Activated CD4-positive, alpha-beta T cell treated with anti-CD3 and anti-CD28 coated beads, Interleukin-2, amount 50 U/mL, for 1 hour (primary cell): ENCODE results near the gene HYAL1.
"Not testable (repeated sequence)": the region's sequence is repeated elsewhere in the genome, so short reads cannot be mapped to it uniquely, and the experiment has no call there.

Experiments
- DNase-seq: peaks from one replicate; pipeline ENCODE4 v3.0.0-alpha.2; 2020

The HYAL1 gene

GRCh38 chr3:50318163-50318562 lies 14.8 kb upstream of the HYAL1 start:
- DNase-seq = no peak

DNA sequence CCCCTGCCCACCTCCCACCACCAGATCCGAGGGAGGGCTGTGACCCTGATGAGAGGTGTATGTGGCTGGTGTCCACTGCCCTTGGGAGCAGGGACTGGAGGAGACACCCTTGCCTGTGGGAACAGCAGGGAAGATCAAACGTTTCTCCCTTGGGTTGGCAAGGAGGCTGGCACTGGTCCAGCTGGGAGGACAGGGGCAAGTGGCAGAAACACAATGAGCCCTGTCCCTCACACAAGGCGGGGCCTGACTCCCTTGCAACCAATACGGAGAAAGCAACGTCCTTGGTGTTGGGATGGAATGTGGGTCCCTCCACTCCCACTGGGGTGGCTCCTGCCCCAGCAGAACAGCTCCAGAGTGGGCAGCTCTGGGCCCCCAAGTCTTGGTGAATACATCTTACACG lies 13.9 kb upstream of the HYAL1 start:
- no peak for DNase-seq

- DNase-seq = peak; percentile 73
Observed at GRCh38 chr3:50316657-50317242, 13.4 kb upstream of the HYAL1 start.

GRCh38 chr3:50314816-50315215 lies 11.4 kb upstream of the HYAL1 start:
- DNase-seq = no peak

DNA sequence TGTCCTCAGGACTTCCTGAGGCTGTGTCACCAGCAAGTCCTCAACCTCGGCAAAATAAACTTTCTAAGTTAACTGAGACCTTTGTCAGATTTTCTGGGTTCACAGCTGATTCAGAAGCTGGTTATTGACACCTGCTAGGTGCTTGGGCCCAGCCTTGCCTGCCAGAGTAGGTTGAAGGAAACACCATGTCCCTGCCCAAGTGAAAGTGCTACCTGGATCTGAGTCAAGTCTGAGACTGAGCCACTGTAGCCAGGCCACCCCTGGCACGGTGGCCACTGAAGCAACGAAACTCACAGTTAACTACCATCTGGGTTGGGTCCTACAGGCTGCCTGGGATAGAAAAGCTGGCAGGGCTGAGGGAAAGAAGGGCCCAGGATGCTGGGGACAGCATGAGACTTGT lies 11.0 kb upstream of the HYAL1 start:
- no peak for DNase-seq

DNA sequence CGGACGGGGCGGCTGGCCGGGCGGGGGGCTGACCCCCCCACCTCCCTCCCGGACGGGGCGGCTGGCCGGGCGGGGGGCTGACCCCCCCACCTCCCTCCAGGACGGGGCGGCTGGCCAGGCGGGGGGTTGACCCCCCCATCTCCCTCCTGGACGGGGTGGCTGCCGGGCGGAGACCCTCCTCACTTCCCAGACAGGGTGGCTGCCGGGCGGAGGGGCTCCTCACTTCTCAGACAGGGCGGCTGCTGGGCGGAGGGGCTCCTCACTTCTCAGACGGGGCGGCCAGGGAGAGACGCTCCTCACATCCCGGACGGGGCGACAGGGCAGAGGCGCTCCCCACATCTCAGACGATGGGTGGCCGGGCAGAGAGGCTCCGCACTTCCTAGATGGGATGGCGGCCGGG lies 8.7 kb upstream of the HYAL1 start:
- DNase-seq = not testable (repeated sequence)

DNA sequence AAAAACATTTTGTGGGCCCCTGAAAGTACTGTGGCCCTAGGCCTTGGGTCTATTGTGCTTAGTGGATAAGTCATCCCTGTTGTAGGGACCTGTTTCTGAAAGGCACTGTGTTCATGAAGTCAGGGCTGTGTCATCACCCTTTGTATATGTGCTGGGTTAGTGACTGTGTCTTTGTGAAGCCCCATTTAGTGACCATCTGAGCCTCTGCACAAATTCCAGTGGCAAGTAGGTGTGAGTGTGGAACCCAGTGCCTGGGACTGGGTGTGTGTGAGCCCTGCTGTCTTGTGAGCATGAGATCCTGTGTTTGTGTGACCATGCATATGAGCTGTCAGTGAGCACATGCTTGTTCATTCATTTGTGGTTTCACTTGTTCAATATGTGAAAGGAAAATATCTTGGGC lies 1.2 kb upstream of the HYAL1 start:
- no peak for DNase-seq

DNA sequence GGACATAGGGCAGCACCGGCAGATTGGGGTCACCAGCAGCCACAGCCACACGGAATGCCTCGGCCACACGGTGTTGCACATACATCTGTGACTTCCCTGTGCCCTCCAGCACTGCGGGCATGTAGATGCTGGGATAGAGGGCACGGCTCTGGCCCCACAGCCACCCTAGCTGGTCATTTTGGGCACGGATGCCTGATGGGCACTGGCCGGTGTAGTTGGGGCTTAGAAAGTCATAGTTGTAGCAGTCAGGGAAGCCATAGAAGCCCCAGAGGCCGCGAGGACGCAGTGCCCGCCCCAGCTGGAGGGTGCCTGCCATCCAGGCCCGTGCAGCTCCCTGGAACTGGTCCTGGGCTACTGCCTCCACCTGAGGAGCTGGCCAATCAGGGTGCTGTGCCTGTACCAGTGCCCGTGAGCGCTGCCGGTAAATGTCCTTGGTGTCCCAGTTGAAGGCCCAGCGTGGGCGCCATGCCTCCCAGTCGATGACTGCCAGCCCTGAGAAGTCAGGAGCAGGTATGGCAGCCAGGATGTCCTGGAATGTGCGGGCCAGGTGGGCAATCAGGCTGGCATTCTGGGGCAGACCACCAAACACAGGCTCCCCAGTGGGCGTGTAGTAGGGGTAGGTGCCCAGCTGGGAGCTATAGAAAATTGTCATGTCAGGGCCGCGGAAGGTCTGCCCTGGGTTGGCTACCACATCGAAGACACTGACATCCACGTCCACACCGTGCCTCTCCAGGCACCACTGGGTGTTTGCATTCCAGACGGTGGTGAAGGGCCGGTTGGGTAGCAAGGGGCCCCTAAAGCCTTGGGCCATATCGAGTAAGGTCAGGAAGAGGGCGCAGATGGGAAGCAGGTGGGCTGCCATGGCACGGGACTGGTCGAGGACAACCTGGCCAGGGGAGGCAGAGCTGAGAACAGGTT lies 1.0 kb downstream of the HYAL1 start:
- DNase-seq = no peak

DNA sequence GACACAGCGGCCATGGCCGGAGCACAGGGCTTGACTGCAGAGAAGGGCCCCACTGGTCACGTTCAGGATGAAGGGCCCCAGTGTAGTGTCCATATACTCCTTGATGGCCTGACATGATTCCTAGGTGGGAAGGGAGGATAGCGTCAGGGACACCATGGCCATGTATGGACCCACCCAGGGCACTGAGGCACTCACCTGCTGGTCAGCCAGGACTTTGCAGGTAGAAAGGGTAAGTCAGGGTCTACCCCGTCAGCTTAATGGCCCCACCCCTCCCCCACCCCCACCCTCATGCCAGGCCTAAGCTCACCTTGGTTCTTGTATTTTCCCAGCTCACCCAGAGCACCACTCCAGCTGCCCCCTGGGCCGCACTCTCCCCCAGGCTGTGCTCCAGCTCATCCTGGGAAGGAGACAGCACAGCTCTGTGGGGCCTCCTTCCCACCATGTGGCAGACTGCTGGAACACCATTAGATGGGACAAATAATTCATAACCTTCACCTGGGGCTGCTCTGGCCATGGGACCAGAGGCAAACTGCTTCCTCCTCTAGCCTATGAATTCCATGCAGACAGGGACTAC lies 2.6 kb downstream of the HYAL1 start:
- no peak for DNase-seq

DNA sequence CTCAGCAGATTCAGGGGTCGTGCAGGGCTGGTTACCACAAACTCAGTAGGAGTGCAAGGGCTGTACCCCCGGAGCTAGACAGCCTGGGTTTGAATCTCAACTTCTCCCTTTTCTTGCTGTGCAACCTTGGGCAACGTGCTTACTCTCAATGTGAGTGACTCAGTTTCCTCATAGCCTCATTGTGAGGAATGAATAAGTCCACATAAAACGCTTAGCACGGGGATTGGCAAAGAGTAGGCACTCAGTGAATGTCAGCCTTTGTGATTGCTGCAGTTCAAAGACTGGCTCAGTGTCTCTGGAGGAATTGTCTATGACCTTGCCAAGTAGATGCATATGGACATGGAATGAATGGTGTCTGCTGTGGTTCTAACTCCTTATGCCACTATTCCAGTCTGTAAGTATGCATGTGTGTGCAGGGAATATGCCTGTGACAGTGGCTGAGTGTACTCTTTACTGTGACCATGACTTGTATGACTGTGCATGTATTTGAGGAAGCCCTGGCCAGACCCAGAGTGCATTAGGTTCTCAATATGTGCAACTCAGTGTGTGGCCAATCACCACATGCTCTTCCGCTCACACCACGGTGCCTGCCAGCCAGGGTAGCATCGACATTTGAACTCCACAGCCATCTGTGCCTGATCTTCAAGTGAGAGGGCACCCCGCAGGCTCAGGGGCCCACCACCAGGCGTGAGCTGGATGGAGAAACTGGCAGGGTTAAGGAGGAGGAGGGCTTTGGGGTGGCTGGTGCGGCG lies 3.3 kb downstream of the HYAL1 start:
- no peak for DNase-seq

DNA sequence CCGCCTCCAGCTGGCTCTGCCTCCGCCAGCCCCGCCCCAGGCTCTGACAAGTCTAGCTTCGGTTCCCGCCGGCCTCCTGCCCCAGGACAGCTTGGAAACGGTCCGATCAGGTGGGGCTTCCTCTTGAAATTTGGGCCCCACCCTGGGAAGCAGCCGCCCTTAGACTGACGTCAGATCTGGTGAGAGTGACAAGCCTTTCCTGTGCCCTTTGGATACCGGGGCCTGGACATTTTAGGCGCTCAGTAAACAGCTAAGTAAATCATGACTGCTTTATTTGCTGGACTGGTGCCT lies 3.8 kb downstream of the HYAL1 start:
- no peak for DNase-seq

GRCh38 chr3:50298836-50299637 lies 4.3 kb downstream of the HYAL1 start, which contains the start of the genes HYAL3 and NAA80:
HYAL3 (minus strand) TSS chr3:50299405; CDS start chr3:50295602, 3,803 bp downstream.
NAA80 (minus strand) TSS chr3:50299405; CDS start chr3:50297463, 1,942 bp downstream.
- DNase-seq = peak; percentile 99

GRCh38 chr3:50297896-50298725 lies 5.3 kb downstream of the HYAL1 start:
- DNase-seq = no peak

- no peak for DNase-seq
Observed at GRCh38 chr3:50297384-50297775, 6.0 kb downstream of the HYAL1 start.

DNA sequence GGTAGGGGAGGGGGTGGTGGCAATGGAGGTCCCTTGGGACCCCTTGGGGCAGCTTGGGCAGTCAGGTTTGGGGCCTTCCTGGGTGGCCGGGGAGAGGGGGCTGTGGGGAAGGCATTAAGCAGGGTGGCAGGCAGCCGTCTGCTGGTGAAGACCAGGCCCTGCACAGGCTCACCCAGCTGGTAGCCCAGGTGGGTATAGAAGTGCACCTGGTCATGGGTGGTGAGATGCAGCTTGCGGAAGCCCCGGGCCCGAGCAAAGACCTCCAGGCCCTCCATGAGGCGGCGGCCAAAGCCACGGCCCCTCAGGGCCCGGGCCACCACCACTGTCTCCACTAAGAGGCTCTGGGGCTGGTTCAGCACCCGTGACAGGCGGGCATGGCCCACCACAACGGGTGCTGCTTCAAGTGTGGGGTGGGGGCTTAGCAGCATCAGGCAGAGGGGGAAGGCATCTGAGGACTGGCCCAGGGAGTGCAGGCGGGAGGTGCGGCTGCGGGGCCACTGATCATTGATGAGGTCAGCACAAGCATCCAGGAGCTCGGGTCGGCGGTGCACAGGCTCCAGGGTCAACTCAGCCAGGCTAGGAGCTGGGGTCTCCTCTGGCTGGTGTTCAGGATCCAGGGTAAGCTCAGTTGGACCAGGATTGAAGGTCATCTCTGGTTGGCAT lies 6.5 kb downstream of the HYAL1 start:
- DNase-seq = no peak

GRCh38 chr3:50295553-50296431 lies 7.6 kb downstream of the HYAL1 start:
- no peak for DNase-seq

DNA sequence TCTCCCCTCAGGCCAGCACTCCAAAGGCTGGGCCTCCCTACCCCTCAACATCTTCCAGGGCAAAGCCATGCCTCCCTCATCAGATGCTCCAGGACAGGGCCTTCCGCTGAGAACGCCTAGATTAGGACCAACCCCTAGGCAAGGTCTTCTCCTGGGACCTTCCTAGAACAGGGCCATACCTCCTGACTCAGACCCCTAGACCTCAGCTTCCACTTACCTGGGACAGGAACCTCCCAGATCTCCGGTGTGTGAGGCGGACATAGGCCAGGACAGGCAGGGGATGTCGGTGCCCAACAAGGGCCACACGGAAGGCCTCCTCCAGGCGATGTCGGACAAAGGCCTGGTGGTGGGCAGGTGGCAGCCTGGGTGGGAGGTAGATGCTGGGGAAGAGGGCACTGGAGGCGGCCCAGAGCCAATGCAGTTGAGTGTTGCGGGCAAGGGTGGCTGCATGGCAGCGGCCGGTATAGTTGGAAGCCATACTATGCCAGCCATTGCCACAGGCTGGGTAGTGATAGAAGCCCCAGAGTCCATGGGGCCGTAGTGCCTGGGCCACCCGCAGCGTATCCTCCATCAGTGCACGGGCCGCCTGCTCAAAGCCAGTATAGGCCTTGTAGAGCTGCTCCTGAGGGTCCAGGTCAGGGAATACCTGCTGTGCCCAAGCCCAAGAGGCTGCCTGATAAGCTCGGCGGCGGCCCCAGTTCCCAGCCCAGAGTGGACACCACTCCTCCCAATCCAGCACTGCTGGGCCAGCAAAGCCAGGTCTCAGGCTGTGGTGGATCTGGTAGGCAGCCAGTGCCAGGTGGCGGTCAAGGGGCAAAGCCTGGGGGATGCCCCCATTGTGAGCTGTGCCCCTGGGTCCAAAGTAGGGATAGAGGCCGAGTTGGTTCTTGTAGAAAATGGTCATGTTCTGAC lies 8.6 kb downstream of the HYAL1 start:
- no peak for DNase-seq

- DNase-seq = no peak
Observed at GRCh38 chr3:50294089-50294488, 9.3 kb downstream of the HYAL1 start.
